ENCODE results near the gene ANKRD39.
"Not testable (repeated sequence)": the region's sequence is repeated elsewhere in the genome, so short reads cannot be mapped to it uniquely, and the experiment has no call there.

The ANKRD39 gene

GRCh38 chr2:96857667-96858372, at the start of gene ANKRD39:
ANKRD39 (minus strand) TSS chr2:96858016; CDS start chr2:96857987, 29 bp downstream.
- DNase-seq (ENCODE audit: low read depth), result peak; percentile 96

- DNase-seq (ENCODE audit: low read depth), result no peak
Observed at GRCh38 chr2:96906729-96907114, 48.9 kb upstream of the ANKRD39 start.

DNA sequence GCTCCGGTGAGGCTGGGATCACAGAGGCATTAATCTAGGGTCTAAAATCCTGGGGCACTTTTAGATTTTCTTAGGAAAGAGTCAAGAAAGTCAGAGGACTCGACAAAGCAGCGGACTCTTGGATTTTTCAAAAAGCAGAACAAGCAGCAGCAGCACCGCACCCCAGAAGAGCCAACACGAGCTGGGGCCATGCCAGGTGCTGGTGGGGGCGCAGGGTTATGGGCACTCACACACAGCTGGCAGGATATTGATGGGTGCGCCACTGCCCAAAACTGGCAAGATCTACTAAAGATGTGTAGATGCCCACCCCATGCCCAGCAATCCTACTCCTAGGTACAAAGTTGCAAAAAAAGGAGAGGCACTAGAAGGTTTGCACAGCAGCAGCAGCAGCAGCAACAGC, 46.0 kb upstream of the ANKRD39 start:
- DNase-seq (ENCODE audit: low read depth), result no peak

DNA sequence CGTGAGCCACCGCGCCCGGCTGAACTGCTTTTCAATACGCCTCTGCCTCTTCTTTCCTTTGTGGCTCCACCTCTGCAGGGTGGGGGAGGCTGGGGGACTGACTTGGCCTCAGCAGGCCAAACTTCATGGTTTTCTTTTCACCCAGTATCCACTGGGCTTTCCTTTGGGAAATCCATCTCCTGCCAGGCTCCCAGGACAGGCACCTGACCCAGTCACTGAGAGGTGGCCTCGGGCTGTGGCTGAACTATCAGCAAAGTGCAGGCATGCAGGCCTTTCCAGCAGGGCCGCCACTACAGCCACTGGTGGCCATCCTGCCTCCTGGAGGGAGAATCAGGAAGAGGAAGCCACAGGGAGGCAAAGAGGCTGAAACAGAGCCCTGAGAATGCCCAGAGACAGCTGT, 45.5 kb upstream of the ANKRD39 start:
- DNase-seq (ENCODE audit: low read depth), result no peak

- DNase-seq (ENCODE audit: low read depth), result no peak
Observed at GRCh38 chr2:96900237-96900636, 42.4 kb upstream of the ANKRD39 start.

DNA sequence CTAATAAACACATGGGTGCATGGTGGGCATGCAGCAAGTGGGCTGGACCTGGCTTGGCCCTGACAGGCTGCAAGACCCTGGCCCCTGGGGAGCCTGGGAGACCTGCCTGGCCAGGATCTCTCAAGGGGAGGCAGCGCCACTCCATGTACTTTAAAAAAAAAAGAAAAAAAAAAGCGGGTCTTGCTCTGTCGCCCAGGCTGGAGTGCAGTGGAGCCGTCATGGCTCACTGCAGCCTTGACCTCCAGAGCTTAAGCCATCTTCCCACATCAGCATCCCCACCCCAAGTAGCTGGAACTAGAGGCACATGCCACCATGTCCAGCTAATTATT, 41.6 kb upstream of the ANKRD39 start:
- no peak for DNase-seq (ENCODE audit: low read depth)

GRCh38 chr2:96898641-96899412, 41.0 kb upstream of the ANKRD39 start:
- DNase-seq (ENCODE audit: low read depth), result no peak

- no peak for DNase-seq (ENCODE audit: low read depth)
Observed at GRCh38 chr2:96898135-96898505, 40.3 kb upstream of the ANKRD39 start.

DNA sequence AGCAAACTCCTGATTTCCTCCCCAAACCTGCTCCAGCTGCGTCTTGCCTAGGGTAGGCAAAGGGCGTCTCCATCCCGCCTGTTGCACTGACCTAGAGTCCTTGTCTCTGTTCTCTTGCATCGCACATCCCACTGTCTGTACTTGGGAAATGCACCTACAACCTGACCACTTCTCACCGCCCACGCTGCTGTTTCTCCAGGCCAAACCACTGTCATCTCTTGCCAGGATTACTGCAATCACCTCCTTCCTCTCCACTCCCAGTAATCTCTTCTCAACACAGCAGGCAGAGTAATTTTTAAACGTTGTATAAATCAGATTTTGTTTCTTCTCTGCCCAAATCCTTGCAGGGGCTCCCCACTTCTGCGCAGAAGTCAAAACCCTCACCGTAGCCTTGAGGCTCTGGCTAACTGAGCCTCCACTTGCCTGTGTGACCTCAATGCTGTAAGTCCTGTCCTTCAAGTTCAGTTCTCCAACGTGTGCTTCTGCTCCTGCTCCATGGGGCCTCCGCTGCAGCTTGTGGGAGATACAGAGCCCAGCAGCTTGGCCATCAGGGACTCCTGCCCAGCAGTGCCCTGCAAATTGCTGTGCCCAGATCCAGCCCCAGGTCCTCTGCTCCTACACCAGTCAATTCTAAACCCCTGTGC, 39.8 kb upstream of the ANKRD39 start:
- DNase-seq (ENCODE audit: low read depth), result no peak

DNA sequence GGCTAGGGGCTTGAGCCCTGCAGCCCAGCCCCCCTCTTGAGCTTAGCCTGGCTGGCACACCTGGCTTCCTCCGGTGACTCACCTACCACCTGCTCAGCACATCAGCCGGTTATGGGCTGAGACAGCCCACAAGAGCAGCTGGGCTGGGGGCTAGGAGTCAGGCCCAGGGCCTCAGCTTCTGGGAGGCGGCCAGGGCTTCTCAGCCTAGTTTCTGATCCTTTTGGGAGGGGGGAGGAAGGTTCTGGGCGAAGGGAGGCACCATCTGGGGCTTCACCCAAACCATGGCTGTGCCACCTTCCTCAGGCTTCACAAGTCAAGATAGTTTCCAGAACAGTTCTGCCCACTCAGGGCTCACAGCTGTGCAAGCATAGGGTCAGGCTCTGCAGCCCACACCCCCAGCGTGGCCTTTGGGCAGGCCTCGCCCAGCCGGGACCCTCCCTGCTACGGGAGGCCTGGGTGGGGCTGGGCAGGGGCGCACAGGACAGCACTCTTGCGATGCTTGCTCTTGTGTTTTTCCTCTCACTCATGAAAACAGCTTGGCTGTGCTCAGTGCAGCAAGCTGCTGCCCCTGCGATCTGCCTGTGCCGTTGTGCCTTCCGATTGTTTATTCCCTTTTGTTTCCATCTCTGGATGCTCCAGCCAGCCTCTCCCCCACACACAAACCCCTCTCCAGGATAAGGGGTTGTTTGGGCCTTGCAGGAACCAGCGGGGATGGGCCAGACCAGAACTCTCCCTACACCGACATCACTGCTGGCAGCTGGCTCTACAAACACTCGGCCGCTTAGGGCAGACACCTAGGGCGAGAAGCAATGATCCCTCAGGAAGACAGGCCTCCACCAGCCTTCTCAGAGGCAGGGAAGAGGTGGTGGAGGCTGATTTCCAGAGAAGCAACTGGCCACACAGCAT, 38.2 kb upstream of the ANKRD39 start:
- no peak for DNase-seq (ENCODE audit: low read depth)

- DNase-seq (ENCODE audit: low read depth), result peak; percentile 65
Observed at GRCh38 chr2:96895032-96895745, 37.4 kb upstream of the ANKRD39 start.

DNA sequence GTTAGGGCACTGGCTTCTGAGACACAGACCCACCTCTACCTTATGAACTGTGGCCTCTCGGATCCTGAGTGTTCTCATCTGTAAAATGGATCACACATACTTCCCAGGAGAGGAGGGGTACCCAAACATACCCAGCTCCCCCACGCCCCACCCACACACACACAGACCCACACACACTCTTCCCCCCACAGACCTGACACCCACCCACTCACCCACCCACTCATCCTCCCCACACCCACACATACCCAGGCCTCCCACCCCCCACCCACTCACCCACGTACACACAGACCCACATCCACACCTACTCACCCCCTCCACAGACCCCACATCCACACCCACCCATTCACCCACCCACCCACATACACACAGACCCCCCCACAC, 36.3 kb upstream of the ANKRD39 start:
- no peak for DNase-seq (ENCODE audit: low read depth)

DNA sequence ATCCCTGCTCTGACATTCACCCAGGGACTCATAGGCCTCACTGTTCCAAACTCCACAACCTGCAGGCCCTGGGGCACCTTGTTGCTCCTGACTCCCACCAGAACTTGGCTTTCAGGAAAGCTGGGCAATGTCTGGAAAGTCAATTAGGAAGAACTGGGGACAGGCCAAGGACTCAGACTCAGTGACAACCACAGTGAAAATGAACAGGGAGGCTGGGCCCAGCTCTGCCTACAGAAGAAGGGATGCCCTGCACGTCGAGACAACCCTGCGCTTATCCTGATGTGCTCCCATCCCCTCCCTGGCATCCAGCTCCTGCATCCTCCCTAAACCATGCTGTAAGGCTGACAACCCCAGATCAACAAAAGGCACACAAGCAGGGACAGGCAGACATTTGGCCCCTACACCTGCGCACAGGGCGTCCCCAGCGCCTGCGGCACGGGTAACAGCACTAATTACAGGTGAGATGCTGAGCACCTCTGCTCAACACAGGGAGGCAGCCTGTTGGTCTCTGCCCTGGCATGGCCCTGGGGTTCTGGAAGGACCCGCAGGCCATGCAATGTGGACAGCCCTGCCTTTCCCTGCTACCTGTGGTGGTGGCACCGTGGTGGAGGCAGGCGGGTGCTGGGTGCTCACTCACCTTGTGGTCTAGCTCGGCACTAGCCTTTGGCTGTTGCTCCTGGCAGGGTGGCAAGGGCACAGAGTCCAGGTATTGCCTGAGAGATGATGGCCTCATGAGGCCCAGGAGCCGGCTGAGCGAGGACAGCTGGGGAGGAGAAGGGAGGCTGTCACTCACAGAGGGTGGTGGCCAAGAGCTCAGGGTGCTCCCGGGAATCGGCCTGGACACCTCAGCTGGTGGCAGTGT, 35.7 kb upstream of the ANKRD39 start:
- no peak for DNase-seq (ENCODE audit: low read depth)

DNA sequence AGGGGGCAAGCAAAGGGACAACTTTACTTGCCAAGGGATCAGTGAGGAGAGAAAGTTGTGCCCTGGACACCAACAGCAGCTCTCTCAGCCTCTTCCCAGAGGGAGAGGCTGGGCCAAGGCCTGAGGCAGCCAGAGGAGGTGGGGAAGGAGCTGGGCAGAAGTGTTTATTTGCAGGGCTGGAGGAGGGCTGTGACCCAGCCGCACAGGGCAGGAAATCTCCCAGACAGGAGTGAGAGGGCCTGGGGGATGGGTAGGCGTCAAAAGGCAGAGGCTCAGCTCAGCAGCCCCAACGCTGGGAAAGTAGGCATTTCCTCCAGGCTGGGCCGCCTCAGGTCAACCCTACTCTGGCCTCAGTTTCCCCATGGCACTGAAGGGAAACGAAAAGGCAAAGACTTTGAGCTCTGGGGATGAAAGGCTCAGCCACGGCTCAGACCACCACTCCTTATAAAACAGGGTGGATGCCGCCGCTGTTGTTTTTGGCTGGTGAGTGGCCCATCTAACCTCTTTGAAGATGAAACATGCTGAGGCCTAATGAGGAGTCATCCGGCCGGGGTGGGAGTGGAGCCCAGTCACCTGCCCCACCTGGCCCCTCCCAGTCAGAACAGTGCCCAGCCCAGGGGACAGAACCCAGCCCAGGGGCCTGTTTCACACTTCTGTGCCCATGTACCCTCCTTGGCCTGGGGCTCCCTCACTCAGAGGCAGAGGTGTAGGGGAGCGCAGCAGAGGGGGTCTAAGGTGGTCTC, 33.9 kb upstream of the ANKRD39 start:
- DNase-seq (ENCODE audit: low read depth), result no peak

DNA sequence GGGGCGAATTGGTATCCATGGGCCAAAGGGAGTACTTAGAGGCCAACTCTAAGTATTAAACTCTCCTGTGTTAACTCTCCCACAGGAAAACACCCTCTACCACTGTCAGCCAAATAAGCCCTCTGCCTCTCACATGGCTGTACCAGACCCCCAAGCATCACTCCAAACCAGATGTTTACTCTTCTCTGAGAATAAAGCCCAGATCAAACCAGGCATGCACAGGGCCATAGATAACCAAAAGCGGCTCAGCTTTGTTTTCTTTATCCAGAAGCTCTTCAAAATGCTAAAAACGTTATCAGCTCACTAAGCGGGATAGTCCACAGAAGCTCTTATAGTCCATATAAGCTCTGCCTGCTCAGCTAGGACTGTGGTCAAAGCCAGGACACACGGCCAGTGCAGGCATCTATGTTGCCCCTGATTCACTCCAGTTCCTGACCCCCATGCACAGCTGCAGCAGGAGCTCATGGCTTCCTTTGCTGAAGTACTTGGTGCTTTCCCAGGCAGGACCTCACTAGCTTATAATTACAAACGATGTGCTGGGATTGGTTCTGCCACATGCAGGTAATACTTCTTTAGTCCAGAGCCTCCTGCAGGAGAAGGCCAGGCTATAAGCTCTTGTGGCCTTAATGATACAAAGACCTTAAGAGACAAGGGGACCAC, 33.0 kb upstream of the ANKRD39 start:
- no peak for DNase-seq (ENCODE audit: low read depth)

DNA sequence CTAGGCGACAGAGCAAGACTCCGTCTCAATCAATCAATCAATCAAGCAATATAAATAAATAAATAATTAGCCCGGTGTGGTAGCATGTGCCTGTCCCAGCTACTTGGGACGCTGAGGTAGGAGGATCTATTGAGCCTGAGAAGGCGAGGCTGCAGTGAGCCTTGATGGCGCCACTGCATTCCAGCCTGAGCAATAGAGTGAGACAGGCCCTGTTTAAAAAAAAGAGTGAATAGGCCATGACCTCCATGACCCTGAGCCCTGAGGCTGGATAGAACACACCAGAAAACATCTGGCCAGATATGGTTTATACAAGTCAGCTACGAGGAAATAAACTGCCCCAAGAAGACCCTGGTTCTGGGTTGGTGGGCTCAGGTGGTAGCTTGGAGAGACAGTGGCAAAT, 32.4 kb upstream of the ANKRD39 start:
- DNase-seq (ENCODE audit: low read depth), result no peak

GRCh38 chr2:96889502-96889901, 31.7 kb upstream of the ANKRD39 start:
- not testable (repeated sequence) for DNase-seq (ENCODE audit: low read depth)

- no peak for DNase-seq (ENCODE audit: low read depth)
Observed at GRCh38 chr2:96888072-96889011, 30.5 kb upstream of the ANKRD39 start.
